ENCODE results near the gene CCDC194. TPM values are rescaled to one million over a fixed set of nuclear protein-coding genes. Genes with fewer than 3 reads are reported as not detected.

Gene CCDC194
- total and polyA plus RNA-seq, 2 of the 8 experiments (the other 6 are each of a cell fraction or from before 2014, with no cell fraction given): 0.33 TPM; not detected in 1

DNA sequence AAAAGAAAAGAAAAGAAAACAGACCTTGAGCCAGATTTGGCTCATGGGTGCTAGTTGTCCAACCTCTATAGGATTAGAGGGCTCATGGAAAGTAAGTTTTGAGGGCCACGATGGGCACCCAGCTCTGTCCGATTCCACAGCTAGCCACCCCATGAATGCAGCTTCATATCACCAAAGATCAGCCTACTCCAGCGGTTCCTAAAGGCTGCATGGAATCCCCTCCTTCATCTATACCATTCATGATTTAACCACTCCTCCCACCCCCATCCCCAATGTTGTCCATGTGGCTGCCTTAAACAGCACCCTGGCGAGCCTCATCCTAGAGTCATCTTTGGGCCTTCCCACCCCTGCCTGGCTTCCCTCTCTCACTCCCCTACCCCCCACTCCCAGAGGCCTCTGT is 27.9 kb upstream of the CCDC194 start:
- no peaks in the 10 kb centered on the region for H3K79me2 ChIP-seq (ENCODE audit: control insufficient read depth in 1 of 2, insufficient read depth in 2 of 2, low read length in 2 of 2)
- peaks cover 3 to 17% (median 8%) of the 10 kb centered on the region in 4 experiments for H3K4me1 ChIP-seq (replicated peaks in 1 of 4; ENCODE audit: control insufficient read depth in 3 of 4, insufficient read depth in 4 of 4, low read length in 3 of 4)
- peaks cover 0 to 4% of the 10 kb centered on the region in 2 experiments for H4K20me1 ChIP-seq (replicated peaks in 1 of 2; ENCODE audit: control insufficient read depth in 1 of 2, insufficient read depth in 2 of 2, low read length in 2 of 2)
- H3K27ac ChIP-seq (ENCODE audit: low read depth, low read length): no peak overlapping the region
- no peak overlapping the region for H2BK15ac ChIP-seq (ENCODE audit: low read length)
- H4K91ac ChIP-seq (replicated peaks; ENCODE audit: insufficient read length, low read length): no peak overlapping the region
- ChIA-PET POLR2A (ENCODE audit: partially characterized antibody) (interaction anchor here (1.1 to 1.3 kb wide), 2 partner anchors 11 to 25 kb away, joined by 3 to 4 read pairs; no protein-coding TSS in a partner anchor), CTCF (ENCODE audit: partially characterized antibody) (interaction anchor here (0.6 to 1.8 kb wide), 4 partner anchors 19 to 89 kb away, joined by 3 to 13 read pairs (median 4); partner anchors contain the start of gene CCDC194)
- no peak overlapping the region for H2AK5ac ChIP-seq (ENCODE audit: low read depth, low read length)
- FAIRE-seq (no peak), DNase-seq (ENCODE audit: low read depth in 1 of 2, low spot score in 2 of 2) (no peak)
- 86% methylated on average over 4 of the region's 4 CpGs; no CpG with 5 or more reads in 1 of the 2 experiments for WGBS, 2 experiments (ENCODE audit: extremely low coverage in 1 of 2, insufficient coverage in 1 of 2, insufficient read length in 1 of 2, insufficient replicate concordance in 2 of 2, low coverage in 1 of 2, low lambda C conversion rate in 2 of 2, missing lambda C conversion rate in 1 of 2)
- no peak overlapping the region for H3K18ac ChIP-seq (ENCODE audit: extremely low read depth, low read length)
- no peak overlapping the region for H3K14ac ChIP-seq (ENCODE audit: insufficient read length)
- H2BK20ac ChIP-seq (ENCODE audit: low read length): no peak overlapping the region
- no peak overlapping the region for H4K5ac ChIP-seq (ENCODE audit: insufficient read length, low read depth, low read length)
- H3K9ac ChIP-seq (replicated peaks in 1 of 4; ENCODE audit: extremely low read depth in 1 of 4, low read depth in 3 of 4, low read length in 3 of 4): no peak overlapping the region; a peak in 1 of 7 replicates
- H2BK120ac ChIP-seq (replicated peaks; ENCODE audit: low read depth, low read length): no peak overlapping the region
- H2BK12ac ChIP-seq (ENCODE audit: low read depth, low read length): no peak overlapping the region
- no peak overlapping the region for H2BK5ac ChIP-seq (ENCODE audit: low read depth, low read length)
- no peaks in the 10 kb centered on the region for H3K36me3 ChIP-seq (ENCODE audit: control insufficient read depth in 2 of 4, insufficient read depth in 4 of 4, low read length in 3 of 4)
- H3K79me1 ChIP-seq (ENCODE audit: low read depth, low read length): no peaks in the 10 kb centered on the region
- no peaks in the 10 kb centered on the region; a peak in 2 of 7 replicates for H3K27me3 ChIP-seq (replicated peaks in 1 of 4; ENCODE audit: control insufficient read depth in 3 of 4, extremely low read depth in 1 of 4, insufficient read depth in 3 of 4, low read length in 3 of 4)
- H3K23ac ChIP-seq (ENCODE audit: insufficient read length): no peak overlapping the region
- H3K23me2 ChIP-seq (ENCODE audit: low read depth, low read length): peaks cover 12% of the 10 kb centered on the region
- H4K8ac ChIP-seq (ENCODE audit: extremely low read depth, insufficient read depth, low read length): no peak overlapping the region
- no peak overlapping the region for H3K4ac ChIP-seq (replicated peaks; ENCODE audit: insufficient read length, low read depth, low read length)
- no peak overlapping the region for H3K4me3 ChIP-seq (ENCODE audit: extremely low read depth in 1 of 4, insufficient read depth in 2 of 4, low read depth in 3 of 4, low read length in 4 of 4)
- H3K9me3 ChIP-seq (ENCODE audit: insufficient read depth in 2 of 2, low read depth in 1 of 2, low read length in 1 of 2): no peaks in the 10 kb centered on the region
- H3K4me2 ChIP-seq (ENCODE audit: insufficient read depth in 1 of 2, low read depth in 2 of 2, low read length in 2 of 2): no peak overlapping the region
- no peak overlapping the region for H3K56ac ChIP-seq (replicated peaks; ENCODE audit: insufficient read length, low read depth, low read length)
- no peak overlapping the region for H2AFZ ChIP-seq (ENCODE audit: low read length)
- no peak for TF ChIP-seq SP4 (IDR thresholded peaks at IDR 0.05; ENCODE audit: low read length)
